ENCODE measurements around the gene CHADL. TPM values are rescaled to one million over a fixed set of nuclear protein-coding genes. Genes with fewer than 3 reads are reported as not detected.

Gene CHADL
- total and polyA plus RNA-seq, 2 of the 8 experiments (the other 6 are each of a cell fraction or from before 2014, with no cell fraction given) = 0.78 to 1.4 TPM

GRCh38 chr22:41273128-41273527 lies 32.4 kb upstream of the CHADL start (continued):
- TF ChIP-seq CHD7 (IDR thresholded peaks at IDR 0.05; ENCODE audit: insufficient replicate concordance, low read length) (no peak), GTF2F1 (IDR thresholded peaks at IDR 0.05; ENCODE audit: borderline replicate concordance, low read depth, low read length) (no peak), HDAC6 (IDR thresholded peaks at IDR 0.05; ENCODE audit: low read depth, low read length) (no peak), NANOG (IDR thresholded peaks at IDR 0.05; ENCODE audit: insufficient read depth, low read depth, low read length, poor library complexity, severe bottlenecking) (no peak), GABPA (IDR thresholded peaks at IDR 0.05; ENCODE audit: borderline replicate concordance, insufficient read depth, low read length) (no peak), BRCA1 (IDR thresholded peaks at IDR 0.05; ENCODE audit: low read depth, low read length) (no peak), JUN (IDR thresholded peaks at IDR 0.05; ENCODE audit: low read depth, low read length) (no peak), CREB1 (IDR thresholded peaks at IDR 0.05) (no peak), ZNF274 (IDR thresholded peaks at IDR 0.05; ENCODE audit: borderline replicate concordance, extremely low read depth, low read length) (no peak), NRF1 (IDR thresholded peaks at IDR 0.05; ENCODE audit: low read depth, low read length) (no peak), SP1 (IDR thresholded peaks at IDR 0.05; ENCODE audit: low read depth, low read length) (no peak), MAFK (IDR thresholded peaks at IDR 0.05; ENCODE audit: low read depth, low read length) (no peak)
